WI38 (cell line): ENCODE results near the gene PTER.

ENCODE experiments used
- H3K4me3 ChIP-seq: 2 replicates; pipeline ENCODE4 v1.5.1; 2011; ENCODE audit warnings: low read depth, mild to moderate bottlenecking, control low read depth, low read length
- CTCF ChIP-seq: IDR thresholded peaks from 2 replicates; pipeline ENCODE4 v1.5.1; 2012; ENCODE audit warnings: low read depth, mild to moderate bottlenecking, control low read depth, low read length

Gene PTER

DNA sequence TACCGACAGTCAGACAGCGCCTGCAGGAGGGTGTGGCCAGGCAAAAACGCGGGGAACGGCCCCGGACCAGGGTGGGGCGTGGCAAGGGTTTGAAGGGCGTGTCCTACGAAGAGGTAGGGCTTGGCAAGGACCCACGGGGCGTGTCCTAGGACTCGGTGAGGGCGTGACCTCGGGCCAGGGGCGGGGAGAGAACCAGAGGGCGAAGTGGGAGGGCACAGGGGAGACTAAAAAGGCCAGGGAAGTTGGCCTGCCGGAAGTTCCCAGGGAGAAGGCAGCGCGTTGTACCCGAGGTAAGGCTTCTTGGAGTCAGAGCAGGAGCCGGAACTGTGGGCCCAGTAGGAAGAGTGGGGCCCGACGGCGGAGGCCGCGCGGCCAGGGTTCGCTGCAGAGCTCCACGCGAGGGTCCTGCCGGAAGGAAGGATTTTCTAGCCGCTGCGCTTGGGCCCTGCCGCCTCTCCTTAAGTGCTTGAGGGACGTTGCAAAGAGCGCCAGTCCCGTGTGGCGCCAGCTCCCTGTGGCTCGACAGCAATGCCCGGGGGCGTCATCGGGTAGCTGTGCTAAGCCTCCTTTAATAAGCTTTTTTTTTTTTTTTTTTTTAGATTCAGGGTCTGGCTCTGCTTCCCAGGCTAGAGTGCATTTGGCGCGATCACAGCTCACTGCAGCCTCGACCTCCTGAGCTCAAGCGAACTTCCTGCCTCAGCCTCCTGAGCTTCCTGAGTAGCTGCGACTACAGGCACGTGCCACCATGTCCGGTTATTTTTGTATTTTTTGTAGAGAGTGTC lies at the start of gene PTER:
Gene PTER (plus strand): TSS at position 253 of the 782 bp plus-strand sequence. CDS start 47,375 bp downstream, outside the sequence.
- peak within 1 kb of the TSS; percentile 49 for H3K4me3 ChIP-seq
- no peak for TF ChIP-seq CTCF

DNA sequence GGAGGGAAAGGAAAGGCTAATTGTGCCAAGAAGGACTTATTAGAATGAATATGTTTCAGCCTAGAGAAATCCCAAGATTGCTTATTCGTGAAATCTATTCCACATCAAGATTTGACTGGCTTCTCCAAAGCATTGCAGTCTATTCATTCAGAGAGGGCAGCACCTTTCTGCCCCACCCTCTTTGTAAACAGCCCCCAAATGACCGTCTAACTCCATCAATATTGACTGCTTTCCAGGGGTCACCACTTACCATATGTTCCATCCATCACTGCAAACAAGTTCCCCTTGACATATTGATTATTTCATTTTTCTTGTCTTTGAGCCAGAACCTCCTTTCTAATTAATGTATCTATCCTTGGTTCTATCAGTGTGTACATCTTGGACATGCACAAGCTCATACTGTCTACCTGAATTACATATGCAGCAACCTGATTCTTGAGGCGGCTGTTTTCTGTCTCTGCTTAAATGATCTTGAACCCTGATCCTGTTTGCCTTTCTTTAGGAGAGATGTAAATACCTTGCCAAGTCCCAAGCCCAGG lies 44.2 kb upstream of the PTER start:
- H3K4me3 ChIP-seq, result no peak overlapping the region
- TF ChIP-seq CTCF, result no peak

DNA sequence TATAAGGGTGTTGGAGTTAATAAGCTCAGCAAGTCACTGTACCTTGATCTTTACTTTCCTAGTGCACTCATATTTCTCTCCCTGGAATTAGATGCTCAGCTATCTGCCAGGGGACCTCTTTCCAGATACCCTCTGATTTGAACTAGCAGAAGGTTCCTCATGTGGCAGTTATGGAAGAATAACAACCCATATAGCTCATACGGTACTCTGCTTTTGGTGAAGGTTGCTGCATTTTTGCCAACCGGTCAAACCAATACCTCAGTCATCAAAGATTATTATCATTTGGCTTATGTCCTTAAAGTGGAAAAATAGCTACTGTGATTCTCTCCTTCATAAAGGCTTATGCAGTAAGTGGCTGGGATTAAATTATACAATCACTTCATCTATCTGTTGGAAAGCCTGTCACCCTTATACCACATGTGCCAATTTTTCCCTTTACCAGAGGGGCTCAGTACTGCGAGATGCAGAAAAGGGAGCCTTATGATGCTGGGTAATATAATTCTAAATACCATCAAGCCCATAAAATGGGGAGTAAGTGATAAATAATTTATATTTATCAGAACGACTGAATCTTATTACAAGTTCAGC lies 43.4 kb upstream of the PTER start:
- no peak for TF ChIP-seq CTCF
- no peak overlapping the region for H3K4me3 ChIP-seq

DNA sequence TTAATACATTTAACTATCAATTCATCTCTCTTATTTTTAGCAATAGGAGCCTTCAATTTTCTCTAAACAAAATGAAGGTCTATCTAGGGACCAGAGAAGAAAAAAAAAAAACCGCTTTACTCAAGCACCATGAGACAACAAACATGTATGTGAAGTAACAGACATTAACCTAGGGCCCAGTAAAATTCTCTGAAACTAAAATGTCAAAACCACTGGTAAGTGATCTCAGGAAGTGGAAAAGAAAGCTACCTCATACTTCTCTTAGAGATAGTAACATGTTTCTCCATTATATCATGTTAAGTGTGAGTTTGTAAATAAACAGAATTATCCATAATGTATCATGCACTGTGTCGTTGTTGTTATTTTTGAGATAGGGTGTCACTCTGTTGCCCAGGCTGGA lies 35.4 kb upstream of the PTER start:
- no peak for TF ChIP-seq CTCF
- H3K4me3 ChIP-seq, result no peak overlapping the region

DNA sequence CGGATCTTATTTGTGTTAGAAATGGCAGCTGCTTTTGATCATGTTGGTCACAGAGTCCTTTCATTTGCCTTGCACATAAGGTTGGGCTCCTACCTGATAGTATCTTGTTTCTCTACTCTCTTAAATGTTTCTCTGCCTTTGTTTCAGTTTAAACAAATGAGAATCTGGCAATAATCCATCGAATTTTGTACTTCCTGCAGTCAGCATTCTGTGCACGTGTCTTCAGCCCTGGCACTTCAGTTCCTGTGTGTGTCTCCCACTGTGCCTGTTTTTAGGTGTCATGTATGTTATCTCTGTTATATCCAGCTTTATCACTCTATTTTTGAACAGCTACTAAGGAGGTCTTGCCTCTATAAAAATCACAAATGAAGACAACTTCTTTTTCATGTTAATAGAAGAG lies 28.4 kb upstream of the PTER start:
- H3K4me3 ChIP-seq, result no peak overlapping the region
- no peak for TF ChIP-seq CTCF

DNA sequence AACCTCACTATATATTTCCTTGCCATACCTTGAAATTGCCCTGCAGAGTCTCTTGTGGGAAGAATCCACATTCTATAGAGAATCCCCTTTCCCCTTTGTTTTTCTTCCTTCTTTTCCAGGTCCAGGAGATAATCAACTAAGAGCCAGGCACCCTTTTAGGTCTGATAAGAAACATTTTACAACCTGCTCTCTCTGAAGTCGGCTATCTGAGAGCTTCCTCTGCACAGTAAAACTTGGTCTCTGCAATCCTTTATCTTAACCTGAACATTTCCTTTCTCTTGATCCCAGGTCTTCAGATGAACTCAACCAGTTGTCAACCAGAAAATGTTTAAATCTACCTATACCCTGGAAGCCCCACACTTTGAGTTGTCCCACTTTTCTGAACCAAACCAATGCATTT lies 19.5 kb upstream of the PTER start:
- no peak for TF ChIP-seq CTCF
- H3K4me3 ChIP-seq, result no peak overlapping the region

DNA sequence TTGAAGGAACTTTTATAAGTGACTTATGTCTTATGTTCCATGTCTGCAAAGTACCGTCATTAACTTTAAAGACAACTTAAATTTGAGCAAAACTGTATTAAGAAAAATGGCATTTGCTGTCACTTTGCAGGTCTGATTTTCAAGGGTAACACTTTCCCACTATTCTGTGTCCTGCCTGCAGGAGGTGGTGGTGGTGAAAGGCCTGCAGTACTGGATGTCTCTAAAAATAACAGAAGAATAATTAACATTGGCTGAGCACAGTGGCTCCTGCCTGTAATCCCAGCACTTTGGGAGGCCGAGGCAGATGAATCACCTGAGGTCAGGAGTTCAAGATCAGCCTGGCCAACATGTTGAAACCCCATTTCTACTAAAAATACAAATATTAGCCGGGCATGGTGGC lies 13.2 kb upstream of the PTER start:
- no peak overlapping the region for H3K4me3 ChIP-seq
- TF ChIP-seq CTCF, result no peak
